ENCODE measurements around the gene STXBP6.
"Not testable (repeated sequence)": the region's sequence is repeated elsewhere in the genome, so short reads cannot be mapped to it uniquely, and the experiment has no call there.

Gene STXBP6

DNA sequence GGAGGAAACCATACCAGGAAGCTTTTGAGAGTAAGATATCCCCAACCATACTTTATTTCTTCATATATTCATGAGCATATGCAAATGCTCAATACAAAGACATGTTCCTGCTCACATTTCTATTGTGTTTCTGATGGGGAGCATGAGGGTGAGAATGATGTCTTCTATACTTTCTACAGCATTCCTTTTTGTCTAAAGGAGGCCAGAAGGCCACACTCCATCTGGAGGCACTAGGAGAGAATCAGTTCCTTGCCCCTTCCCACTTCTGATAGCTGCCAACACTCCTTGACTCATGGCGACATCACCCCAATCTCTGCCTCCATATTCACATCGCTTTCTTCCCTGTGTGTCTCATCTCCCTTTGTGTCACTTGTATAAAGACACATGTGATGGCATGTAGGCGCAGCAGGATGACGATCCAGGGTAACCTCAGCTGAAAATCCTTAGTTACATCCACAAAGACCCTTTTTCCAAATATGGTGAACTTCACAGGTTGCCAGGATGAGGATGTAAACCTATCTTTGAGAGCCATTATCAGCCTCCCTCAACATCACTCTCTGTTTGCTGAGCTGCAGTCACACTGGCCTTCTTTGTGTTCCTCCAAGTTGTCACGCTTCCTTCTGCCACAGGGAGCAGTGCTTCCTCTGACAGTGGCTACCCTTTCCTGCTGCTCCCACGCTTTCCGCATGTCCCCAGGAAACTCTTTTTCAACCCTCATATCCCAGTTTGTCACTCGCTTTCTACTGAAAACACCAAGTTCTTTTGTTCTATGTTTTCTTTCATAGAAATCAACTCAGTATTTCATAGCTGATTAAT, 96.9 kb downstream of the STXBP6 start:
- DNase-seq = no peak

- DNase-seq = no peak
Observed at GRCh38 chr14:24948261-24948847, 101.6 kb downstream of the STXBP6 start.

GRCh38 chr14:24947131-24947530, 102.8 kb downstream of the STXBP6 start:
- no peak for DNase-seq

DNA sequence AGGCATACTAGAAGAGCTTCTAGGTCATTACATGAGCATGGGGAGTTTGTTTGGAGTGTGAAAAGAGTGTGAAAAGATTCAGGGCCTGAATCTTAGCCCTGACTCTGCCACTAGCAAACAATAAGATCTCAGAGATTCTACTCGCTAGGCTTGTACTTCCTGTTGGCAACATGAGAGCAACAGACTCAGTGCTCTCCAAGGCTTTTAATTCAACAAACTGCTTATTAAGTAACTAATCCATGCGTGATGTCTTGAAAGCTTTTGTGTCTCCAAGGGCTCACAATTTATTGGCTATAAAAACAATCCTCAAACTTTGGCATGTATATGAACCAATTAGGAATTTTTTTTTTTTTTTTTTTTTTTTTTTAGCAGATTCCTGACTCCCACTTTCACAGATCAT, 105.1 kb downstream of the STXBP6 start:
- no peak for DNase-seq

- no peak for DNase-seq
Observed at GRCh38 chr14:24943024-24943423, 106.9 kb downstream of the STXBP6 start.

DNA sequence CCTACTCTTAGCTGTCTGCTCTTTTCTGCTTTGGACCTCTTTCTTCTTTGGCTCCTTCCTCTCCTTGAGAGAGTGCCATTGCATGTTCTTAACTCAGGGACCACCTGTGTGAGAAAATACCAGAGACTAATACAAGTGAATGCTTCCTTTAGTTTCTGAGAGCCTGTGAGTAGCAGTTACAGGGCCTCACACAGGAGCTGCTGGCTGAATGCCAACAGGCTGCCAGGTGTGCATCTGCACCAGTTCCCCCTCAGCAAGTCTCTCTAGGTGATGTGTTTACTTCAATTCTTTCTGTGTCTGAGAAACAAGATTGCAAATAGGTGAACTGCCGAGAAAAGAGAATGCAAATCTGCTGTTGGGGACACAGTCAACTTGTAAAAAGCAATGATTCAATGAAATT, 108.2 kb downstream of the STXBP6 start:
- DNase-seq = no peak

DNA sequence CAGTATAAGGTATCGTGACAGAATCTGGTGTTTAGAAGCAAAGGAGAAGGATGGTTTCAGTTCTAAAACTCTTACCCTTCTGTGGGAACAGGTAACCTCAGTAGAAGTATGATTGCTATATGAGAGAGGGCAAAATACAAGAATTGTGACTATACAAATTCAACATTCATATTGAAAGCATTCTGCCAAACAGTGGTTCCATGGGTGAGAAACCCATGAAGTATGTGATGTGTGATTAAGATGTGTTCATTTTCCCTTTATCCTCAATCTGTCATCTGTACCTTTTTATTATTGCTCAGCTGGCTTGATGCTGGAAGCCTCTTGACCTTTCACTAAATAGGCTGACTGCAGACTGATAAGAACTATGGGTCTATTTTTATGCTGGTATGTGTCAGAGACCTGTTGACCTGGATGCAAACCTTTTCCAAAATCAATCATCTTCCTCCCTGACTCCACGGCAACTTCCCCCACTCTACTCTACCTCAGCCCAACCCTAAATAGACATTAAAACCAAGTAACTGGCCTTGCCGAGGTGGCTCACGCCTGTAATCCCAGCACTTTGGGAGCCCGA, 109.6 kb downstream of the STXBP6 start:
- DNase-seq = no peak

GRCh38 chr14:24938593-24938992, 111.4 kb downstream of the STXBP6 start:
- no peak for DNase-seq

DNA sequence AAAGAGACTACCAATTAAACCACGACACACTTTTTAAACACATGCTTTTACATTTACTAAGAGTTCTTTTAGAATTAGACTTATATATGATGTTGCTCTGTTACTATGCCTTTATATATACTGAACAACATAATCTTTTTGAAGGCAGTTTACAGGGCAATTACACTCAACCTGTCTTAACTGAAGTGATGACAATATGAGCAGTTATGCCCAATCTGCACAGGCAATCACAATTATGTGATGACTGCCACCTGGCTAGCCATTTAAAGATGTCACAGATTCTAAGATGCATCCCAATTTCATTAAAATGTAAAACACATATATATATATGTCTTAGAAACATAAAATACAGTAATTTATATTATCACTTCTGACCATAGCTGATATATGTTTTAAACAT, 112.6 kb downstream of the STXBP6 start:
- no peak for DNase-seq

DNA sequence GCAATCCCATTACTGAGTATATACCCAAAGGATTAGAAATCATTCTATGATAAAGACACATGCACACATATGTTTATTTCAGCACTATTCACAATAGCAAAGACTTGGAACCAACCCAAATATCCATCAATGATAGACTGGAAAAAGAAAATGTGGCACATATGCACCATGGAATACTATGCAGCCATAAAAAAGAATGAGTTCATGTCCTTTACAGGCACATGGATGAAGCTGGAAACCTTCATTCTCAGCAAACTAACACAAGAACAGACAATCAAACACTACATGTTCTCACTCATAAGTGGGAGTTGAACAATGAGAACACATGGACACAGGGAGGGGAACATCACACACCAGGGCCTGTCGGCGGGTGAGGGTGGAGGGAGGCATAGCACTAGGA, 113.2 kb downstream of the STXBP6 start:
- not testable (repeated sequence) for DNase-seq

DNA sequence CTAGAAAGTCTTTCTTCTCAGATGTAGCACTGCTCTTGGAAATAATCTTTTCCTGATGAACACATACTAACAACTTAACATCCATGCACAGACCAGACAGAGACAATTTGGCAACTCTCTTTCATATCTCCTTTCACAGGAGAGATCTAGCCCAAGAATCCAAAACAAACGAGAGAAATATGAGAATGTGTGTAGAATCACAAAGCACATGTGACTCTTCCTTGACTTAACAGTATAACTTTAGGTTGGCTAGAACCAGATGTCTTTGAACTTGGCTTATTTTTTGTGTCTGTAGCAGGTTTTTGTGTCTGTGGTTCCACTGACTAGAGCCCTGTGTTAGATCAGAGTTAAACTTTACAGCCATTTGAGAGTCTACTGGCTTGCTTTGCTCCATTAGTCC, 114.2 kb downstream of the STXBP6 start:
- DNase-seq = no peak

- DNase-seq = no peak
Observed at GRCh38 chr14:24928386-24928900, 121.5 kb downstream of the STXBP6 start.

GRCh38 chr14:24927809-24928208, 122.1 kb downstream of the STXBP6 start:
- no peak for DNase-seq

DNA sequence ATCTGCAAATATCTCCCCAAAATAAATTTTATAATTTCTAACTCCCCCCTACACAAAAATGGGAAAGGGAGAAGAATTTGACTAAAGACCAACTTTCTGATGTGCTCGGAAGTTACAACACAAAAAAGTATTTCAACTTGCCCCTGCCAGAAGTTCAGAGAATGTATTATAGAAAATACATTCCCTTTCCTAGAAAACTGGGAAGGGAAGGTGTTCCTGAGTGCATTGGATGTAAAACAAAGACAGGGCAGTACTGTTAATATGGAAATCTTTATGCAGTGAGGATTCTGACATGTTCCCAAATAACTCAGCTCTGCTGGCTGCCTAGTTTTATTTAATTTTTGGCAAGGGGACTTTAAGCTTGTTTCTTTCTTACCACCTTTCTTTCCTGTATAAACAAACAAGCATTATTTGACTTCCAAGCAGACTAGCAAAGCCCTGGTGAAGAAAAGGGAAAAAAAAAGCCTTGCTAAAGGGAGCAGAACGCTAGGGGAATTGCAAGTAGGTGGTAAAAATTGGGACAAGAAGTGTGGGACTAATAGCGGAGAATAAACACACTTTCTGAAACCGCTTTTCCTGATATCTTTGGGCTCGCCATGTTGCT, 124.1 kb downstream of the STXBP6 start:
- no peak for DNase-seq

DNA sequence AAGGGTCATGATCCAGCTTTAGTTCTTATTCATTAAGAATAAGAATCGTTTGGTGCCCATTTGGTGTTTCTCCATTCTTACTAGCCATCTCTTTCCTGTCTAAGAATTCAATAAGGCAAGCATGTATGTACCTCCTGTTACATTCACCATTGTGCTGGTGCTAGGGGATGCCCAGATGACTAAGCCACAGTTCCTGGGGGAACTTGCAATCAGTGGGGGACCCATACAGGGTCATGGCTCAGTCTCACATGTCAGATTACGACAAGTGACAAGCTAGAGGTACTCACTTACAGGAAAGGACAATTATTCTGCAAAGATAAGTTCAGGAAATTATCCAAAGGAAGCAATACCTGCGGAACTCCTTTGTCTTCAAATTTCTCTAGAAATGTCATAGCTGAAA, 125.4 kb downstream of the STXBP6 start:
- no peak for DNase-seq

DNA sequence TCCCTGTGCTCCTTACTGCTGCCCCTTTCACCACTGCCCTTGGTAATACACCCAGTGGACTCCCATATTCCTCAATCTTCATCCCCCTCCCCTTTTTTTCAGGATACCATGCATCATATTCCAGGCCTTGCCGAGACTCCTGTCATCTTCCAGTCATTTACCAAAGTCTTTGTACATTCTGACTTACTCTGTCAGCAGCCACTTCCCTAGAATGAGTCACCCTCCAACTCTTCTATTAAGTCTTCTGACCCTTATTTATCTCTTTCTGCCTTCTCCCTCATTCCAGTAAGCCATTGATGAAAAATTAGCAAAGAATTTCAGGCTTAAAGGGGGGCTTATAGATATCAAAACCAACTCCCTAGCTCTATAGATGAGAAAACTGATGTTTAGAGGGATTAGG, 128.0 kb downstream of the STXBP6 start:
- no peak for DNase-seq

GRCh38 chr14:24920265-24921075, 129.5 kb downstream of the STXBP6 start:
- DNase-seq = no peak

DNA sequence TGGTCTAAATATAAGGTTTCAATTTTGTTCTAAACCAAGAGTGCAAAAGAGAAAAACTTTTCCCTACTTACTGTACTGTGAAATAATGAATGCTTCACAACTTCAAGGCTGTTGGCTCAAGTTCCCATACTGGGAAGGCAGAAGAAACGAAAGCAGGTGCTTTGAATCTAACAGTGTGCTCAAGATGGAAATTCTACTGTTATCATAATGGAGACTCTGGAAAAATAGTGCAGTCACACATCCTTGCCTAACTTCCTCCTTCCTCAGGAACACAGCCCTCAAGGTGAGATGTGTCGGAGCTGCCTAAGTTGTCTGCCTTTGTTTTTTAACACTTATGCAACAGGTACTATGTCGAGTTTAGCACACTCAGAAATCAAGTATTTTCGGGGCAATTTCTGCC, 131.1 kb downstream of the STXBP6 start:
- no peak for DNase-seq

- no peak for DNase-seq
Observed at GRCh38 chr14:24915958-24916595, 133.9 kb downstream of the STXBP6 start.

DNA sequence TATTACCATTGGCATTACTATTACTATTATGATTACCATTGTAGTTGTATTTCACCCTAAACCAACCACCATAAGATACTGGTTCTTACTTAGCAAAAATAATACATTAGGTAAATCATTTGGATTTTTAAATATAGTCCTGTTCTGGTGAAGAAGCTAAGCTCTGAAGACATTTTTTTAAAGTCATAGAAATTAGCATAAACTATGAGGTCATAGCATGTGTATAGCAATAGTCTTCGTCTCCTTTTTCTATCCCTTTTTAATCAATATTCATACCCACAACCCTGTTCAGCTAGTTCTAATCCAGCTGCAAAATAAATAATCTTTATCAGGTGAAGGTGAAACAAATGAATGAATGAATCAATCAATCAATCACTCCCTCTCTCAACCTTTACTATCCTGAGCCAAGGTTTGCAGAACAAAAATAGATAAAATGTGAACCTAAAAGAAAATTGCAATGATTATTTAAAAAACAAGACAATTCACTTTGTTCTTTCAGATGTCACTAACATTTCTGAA, 134.5 kb downstream of the STXBP6 start:
- no peak for DNase-seq

GRCh38 chr14:24913746-24914145, 136.2 kb downstream of the STXBP6 start:
- DNase-seq = no peak

DNA sequence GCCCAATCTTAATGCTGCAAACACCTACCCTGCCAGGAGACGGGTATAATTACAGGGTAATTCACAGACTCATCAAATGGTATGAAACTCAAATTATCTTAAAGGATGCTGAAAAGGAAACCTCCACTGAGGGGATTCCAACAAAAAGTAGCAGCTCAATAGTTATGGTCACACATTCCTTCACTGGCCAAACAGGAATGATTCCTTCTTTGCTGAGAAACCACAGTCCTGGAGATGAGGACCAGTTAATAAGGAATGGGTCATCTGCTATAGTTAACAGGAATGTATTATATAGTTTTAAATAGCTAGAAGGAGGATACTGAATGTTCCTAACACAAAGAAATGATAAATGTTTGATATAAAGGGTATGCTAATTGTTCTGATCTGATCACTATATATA, 136.9 kb downstream of the STXBP6 start:
- no peak for DNase-seq

All from stimulated activated naive CD4-positive, alpha-beta T cell treated with Interleukin-2 at 50 U/mL for 16 hours (primary cell).